K562 (cell line): ENCODE measurements around the gene GFI1B. TPM values are rescaled to one million over a fixed set of nuclear protein-coding genes. Genes with fewer than 3 reads are reported as not detected.
A peak's percentile ranks its signal among the peaks of the same experiment; 100 is the strongest.

ENCODE experiments used
- FOS ChIP-seq: IDR thresholded peaks from 3 replicates; pipeline ENCODE4 v1.6.1; 2011; ENCODE audit not compliant: insufficient read length; ENCODE audit errors: extremely low read depth
- HIVEP1 ChIP-seq: fragments of 250-450 bp; sonication (Bioruptor Pico); IDR thresholded peaks from 2 replicates; pipeline ENCODE4 v1.4.0; 2020; ENCODE audit warnings: mild to moderate bottlenecking
- HMG20A ChIP-seq: fragments of 450-650 bp; formaldehyde crosslinking; conservative IDR thresholded peaks from 2 replicates; pipeline ENCODE4 v1.4.0; 2020; ENCODE audit warnings: mild to moderate bottlenecking, mixed read lengths
- MCM5 ChIP-seq: fragments of 450-650 bp; IDR thresholded peaks from 2 replicates; pipeline ENCODE4 v1.6.1; 2016; ENCODE audit warnings: low read depth
- MTF1 ChIP-seq: fragments of 250-450 bp; sonication (Bioruptor Pico); IDR thresholded peaks from 2 replicates; pipeline ENCODE4 v1.9.0; 2021; ENCODE audit warnings: moderate library complexity, mild to moderate bottlenecking, inconsistent platforms, borderline replicate concordance
- NBN ChIP-seq: fragments of 450-650 bp; IDR thresholded peaks from 2 replicates; pipeline ENCODE4 v1.6.1; 2016; ENCODE audit warnings: low read depth, mild to moderate bottlenecking
- POLR2H ChIP-seq: IDR thresholded peaks from 2 replicates; pipeline ENCODE4 v1.6.1; 2016; ENCODE audit warnings: missing genetic modification characterization, low read depth, mild to moderate bottlenecking, control low read depth, missing compliant biosample characterization, moderate library complexity
- SIX5 ChIP-seq, 2 experiments: IDR thresholded peaks; 2 replicates each; pipeline ENCODE4 v1.6.1; 2011; ENCODE audit warnings: low read length in 2 of 2, borderline replicate concordance in 1 of 2, low read depth in 1 of 2, mild to moderate bottlenecking in 1 of 2, moderate library complexity in 1 of 2; ENCODE audit not compliant: insufficient read depth in 1 of 2
- STAT5B ChIP-seq: fragments of 250-450 bp; sonication (Bioruptor Pico); IDR thresholded peaks from 2 replicates; pipeline ENCODE4 v1.8.0; 2021; ENCODE audit warnings: mild to moderate bottlenecking, inconsistent platforms
- SUPT5H ChIP-seq: fragments of 450-650 bp; IDR thresholded peaks from 2 replicates; pipeline ENCODE4 v1.6.1; 2016
- TEAD2 ChIP-seq: fragments of 450-650 bp; IDR thresholded peaks from 2 replicates; pipeline ENCODE4 v1.6.1; 2016; ENCODE audit warnings: missing genetic modification characterization, control low read depth, missing compliant biosample characterization
- XRCC5 ChIP-seq: fragments of 200-400 bp; formaldehyde crosslinking; IDR thresholded peaks from 2 replicates; pipeline ENCODE4 v1.6.1; 2017; ENCODE audit warnings: low read depth, mild to moderate bottlenecking, low read length
- ZNF436 ChIP-seq: fragments of 250-450, 450-650 bp; sonication (Bioruptor Pico); formaldehyde crosslinking; IDR thresholded peaks from 2 replicates; pipeline ENCODE4 v1.7.0; 2020; ENCODE audit warnings: mild to moderate bottlenecking
- polyA plus RNA-seq, 8 experiments: library from polyadenylated mRNA; depleted of rRNA in 4 of 8; stranded (reverse) in 5 of 8; unstranded in 3 of 8; fragments of >200 nt; fragmentation: Nextera tagmentation in 2 of 8; fragmentation: Illumina TruSeq in 1 of 8; extraction: Ambion mirVana in 2 of 8; extraction: Trizol in 1 of 8; gene quantifications; 2 replicates each; pipeline versions ENCODE4 v1.2.1 to v1.2.3, GENCODE V29; 2011 to 2014; ENCODE audit warnings: inconsistent platforms in 1 of 8, missing spikeins in 1 of 8
- total RNA-seq, 7 experiments: library from RNA; depleted of rRNA in 6 of 7; stranded (reverse); fragments of >200 nt in 6 of 7; fragmentation: Illumina TruSeq in 2 of 7; extraction: Trizol in 2 of 7; gene quantifications; 2 replicates each; pipeline versions ENCODE4 v1.2.1 to v1.2.3, GENCODE V29; 2011 to 2021; ENCODE audit warnings: low replicate concordance in 1 of 7
- TF ChIP-seq, protein P1 (sequence below): fragments of 450-650 bp; IDR thresholded peaks from 2 replicates; pipeline ENCODE4 v1.6.1; 2016; ENCODE audit warnings: mild to moderate bottlenecking, moderate library complexity
- TF ChIP-seq, protein P2 (sequence below): fragments of 250-450 bp; sonication (Bioruptor Pico); IDR thresholded peaks from 2 replicates; pipeline ENCODE4 v1.9.0; 2021; ENCODE audit warnings: mild to moderate bottlenecking
- TF ChIP-seq, protein P3 (sequence below): fragments of 250-450 bp; sonication (Bioruptor Pico); IDR thresholded peaks from 2 replicates; pipeline ENCODE4 v1.5.1; 2021; ENCODE audit warnings: mild to moderate bottlenecking

Gene GFI1B
- total and polyA plus RNA-seq, 9 of the 15 experiments (the other 6 are each of a cell fraction or from before 2014, with no cell fraction given): 8.0 to 75.7 (median 34.5) TPM

DNA sequence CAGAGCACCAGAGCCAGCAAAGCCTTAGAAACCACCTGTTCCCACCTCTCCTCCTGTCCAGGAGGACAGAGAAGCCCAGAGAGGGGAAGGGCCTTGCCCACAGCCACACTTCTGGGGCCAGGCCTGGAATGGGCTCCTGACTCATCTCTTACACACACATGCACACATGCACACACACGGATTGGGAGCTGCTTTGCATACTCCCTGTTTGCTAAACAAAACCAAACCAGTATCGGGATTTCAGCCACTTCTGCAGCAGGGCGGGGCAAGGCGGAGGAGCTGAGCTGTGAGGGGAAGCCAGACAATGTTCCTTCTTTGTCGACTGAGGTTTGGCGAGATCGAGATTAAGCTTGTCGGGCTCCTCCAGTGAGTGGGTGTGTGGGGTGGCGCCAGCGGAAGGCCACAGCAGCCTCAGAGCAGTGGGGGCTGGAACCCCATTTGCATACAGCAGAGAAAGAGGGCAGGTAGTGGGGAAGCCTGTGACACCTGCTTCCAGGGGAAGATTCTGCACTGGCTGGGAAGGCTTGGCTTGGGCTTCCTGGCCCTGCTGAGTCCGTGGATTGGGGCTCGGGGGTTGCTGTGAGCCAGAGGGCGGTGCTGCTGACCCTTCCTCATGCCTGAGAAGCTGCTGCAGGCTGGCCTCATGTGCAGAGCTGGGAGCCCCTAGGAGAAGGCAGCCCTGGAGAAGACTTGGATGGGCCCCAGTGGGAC, 16.1 kb downstream of the GFI1B start (continued):
- TF ChIP-seq, protein P1, sequence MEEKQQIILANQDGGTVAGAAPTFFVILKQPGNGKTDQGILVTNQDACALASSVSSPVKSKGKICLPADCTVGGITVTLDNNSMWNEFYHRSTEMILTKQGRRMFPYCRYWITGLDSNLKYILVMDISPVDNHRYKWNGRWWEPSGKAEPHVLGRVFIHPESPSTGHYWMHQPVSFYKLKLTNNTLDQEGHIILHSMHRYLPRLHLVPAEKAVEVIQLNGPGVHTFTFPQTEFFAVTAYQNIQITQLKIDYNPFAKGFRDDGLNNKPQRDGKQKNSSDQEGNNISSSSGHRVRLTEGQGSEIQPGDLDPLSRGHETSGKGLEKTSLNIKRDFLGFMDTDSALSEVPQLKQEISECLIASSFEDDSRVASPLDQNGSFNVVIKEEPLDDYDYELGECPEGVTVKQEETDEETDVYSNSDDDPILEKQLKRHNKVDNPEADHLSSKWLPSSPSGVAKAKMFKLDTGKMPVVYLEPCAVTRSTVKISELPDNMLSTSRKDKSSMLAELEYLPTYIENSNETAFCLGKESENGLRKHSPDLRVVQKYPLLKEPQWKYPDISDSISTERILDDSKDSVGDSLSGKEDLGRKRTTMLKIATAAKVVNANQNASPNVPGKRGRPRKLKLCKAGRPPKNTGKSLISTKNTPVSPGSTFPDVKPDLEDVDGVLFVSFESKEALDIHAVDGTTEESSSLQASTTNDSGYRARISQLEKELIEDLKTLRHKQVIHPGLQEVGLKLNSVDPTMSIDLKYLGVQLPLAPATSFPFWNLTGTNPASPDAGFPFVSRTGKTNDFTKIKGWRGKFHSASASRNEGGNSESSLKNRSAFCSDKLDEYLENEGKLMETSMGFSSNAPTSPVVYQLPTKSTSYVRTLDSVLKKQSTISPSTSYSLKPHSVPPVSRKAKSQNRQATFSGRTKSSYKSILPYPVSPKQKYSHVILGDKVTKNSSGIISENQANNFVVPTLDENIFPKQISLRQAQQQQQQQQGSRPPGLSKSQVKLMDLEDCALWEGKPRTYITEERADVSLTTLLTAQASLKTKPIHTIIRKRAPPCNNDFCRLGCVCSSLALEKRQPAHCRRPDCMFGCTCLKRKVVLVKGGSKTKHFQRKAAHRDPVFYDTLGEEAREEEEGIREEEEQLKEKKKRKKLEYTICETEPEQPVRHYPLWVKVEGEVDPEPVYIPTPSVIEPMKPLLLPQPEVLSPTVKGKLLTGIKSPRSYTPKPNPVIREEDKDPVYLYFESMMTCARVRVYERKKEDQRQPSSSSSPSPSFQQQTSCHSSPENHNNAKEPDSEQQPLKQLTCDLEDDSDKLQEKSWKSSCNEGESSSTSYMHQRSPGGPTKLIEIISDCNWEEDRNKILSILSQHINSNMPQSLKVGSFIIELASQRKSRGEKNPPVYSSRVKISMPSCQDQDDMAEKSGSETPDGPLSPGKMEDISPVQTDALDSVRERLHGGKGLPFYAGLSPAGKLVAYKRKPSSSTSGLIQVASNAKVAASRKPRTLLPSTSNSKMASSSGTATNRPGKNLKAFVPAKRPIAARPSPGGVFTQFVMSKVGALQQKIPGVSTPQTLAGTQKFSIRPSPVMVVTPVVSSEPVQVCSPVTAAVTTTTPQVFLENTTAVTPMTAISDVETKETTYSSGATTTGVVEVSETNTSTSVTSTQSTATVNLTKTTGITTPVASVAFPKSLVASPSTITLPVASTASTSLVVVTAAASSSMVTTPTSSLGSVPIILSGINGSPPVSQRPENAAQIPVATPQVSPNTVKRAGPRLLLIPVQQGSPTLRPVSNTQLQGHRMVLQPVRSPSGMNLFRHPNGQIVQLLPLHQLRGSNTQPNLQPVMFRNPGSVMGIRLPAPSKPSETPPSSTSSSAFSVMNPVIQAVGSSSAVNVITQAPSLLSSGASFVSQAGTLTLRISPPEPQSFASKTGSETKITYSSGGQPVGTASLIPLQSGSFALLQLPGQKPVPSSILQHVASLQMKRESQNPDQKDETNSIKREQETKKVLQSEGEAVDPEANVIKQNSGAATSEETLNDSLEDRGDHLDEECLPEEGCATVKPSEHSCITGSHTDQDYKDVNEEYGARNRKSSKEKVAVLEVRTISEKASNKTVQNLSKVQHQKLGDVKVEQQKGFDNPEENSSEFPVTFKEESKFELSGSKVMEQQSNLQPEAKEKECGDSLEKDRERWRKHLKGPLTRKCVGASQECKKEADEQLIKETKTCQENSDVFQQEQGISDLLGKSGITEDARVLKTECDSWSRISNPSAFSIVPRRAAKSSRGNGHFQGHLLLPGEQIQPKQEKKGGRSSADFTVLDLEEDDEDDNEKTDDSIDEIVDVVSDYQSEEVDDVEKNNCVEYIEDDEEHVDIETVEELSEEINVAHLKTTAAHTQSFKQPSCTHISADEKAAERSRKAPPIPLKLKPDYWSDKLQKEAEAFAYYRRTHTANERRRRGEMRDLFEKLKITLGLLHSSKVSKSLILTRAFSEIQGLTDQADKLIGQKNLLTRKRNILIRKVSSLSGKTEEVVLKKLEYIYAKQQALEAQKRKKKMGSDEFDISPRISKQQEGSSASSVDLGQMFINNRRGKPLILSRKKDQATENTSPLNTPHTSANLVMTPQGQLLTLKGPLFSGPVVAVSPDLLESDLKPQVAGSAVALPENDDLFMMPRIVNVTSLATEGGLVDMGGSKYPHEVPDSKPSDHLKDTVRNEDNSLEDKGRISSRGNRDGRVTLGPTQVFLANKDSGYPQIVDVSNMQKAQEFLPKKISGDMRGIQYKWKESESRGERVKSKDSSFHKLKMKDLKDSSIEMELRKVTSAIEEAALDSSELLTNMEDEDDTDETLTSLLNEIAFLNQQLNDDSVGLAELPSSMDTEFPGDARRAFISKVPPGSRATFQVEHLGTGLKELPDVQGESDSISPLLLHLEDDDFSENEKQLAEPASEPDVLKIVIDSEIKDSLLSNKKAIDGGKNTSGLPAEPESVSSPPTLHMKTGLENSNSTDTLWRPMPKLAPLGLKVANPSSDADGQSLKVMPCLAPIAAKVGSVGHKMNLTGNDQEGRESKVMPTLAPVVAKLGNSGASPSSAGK: no peak
- TF ChIP-seq, protein P2, sequence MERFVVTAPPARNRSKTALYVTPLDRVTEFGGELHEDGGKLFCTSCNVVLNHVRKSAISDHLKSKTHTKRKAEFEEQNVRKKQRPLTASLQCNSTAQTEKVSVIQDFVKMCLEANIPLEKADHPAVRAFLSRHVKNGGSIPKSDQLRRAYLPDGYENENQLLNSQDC (CRISPR knock-in tag): no peak
- TF ChIP-seq XRCC5: no peak; the same call in 1 of the 2 replicates
- no peak for TF ChIP-seq FOS
- TF ChIP-seq MTF1 (CRISPR knock-in tag): no peak
- no peak for TF ChIP-seq HIVEP1 (CRISPR knock-in tag)
- no peak for TF ChIP-seq POLR2H (tag)
- TF ChIP-seq ZNF436 (CRISPR knock-in tag): no peak
- TF ChIP-seq MCM5: no peak
- TF ChIP-seq SUPT5H: no peak
- TF ChIP-seq HMG20A: no peak
- TF ChIP-seq, protein P3, sequence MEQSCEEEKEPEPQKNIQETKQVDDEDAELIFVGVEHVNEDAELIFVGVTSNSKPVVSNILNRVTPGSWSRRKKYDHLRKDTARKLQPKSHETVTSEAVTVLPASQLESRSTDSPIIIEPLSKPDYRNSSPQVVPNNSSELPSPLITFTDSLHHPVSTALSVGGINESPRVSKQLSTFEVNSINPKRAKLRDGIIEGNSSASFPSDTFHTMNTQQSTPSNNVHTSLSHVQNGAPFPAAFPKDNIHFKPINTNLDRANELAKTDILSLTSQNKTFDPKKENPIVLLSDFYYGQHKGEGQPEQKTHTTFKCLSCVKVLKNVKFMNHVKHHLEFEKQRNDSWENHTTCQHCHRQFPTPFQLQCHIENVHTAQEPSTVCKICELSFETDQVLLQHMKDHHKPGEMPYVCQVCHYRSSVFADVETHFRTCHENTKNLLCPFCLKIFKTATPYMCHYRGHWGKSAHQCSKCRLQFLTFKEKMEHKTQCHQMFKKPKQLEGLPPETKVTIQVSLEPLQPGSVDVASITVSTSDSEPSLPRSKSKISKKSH: no peak
- no peak for TF ChIP-seq SIX5 (IDR thresholded peaks at IDR 0.05; ENCODE audit: borderline replicate concordance in 1 of 2, insufficient read depth in 1 of 2, low read depth in 1 of 2, low read length in 2 of 2)
- TF ChIP-seq NBN: peak; percentile 78
- TF ChIP-seq TEAD2 (tag): no peak
- TF ChIP-seq STAT5B: no peak
